HEK293 (cell line): ENCODE data around the gene SYNDIG1.
A peak's percentile ranks its signal among the peaks of the same experiment; 100 is the strongest.

Experiments
- CTCF ChIA-PET: fragments of 350-600 bp; formaldehyde crosslinking; extraction: SDS; loops from one replicate; lab custom pipeline; 2021; ENCODE audit warnings: antibody characterized with exemption; lab: Yijun Ruan, JAX
- POLR2A ChIA-PET: fragments of 300-600 bp; formaldehyde crosslinking; extraction: SDS; loops from one replicate; lab custom pipeline; 2020; ENCODE audit warnings: antibody characterized with exemption, inconsistent platforms; lab: Yijun Ruan, JAX
- H3K27ac ChIP-seq: fragments of 200-500 bp; sonication (Bioruptor generic); 2 replicates; pipeline ENCODE4 v1.5.1; 2014; ENCODE audit warnings: low read depth, low read length, control low read depth, inconsistent platforms; ENCODE audit errors: extremely low read depth
- H3K36me3 ChIP-seq, 2 experiments: fragments of 200-500 bp in 1 of 2; sonication (Bioruptor generic) in 1 of 2; 1 replicate in 1 of 2; 2 replicates in 1 of 2; pipeline ENCODE4 v1.5.1; 2014 to 2017; ENCODE audit warnings: inconsistent platforms in 2 of 2, low read length in 2 of 2; ENCODE audit not compliant: control insufficient read depth in 2 of 2, insufficient read depth in 1 of 2
- H3K4me1 ChIP-seq: fragments of 200-500 bp; sonication (Bioruptor generic); 2 replicates; pipeline ENCODE4 v1.5.1; 2014; ENCODE audit warnings: mild to moderate bottlenecking, low read length, inconsistent platforms; ENCODE audit not compliant: control insufficient read depth, insufficient read depth
- H3K4me3 ChIP-seq: 2 replicates; pipeline ENCODE4 v1.5.1; 2011; ENCODE audit warnings: low read depth, mild to moderate bottlenecking, control low read depth, low read length, moderate library complexity
- H3K9me3 ChIP-seq: fragments of 200-500 bp; sonication (Bioruptor generic); 2 replicates; pipeline ENCODE4 v1.5.1; 2014; ENCODE audit warnings: low read depth, low read length, inconsistent platforms; ENCODE audit not compliant: control insufficient read depth, insufficient read depth
- BCL11A ChIP-seq: fragments of 450-650 bp; formaldehyde crosslinking; IDR thresholded peaks from 2 replicates; pipeline ENCODE4 v1.5.1; 2016; ENCODE audit warnings: low read depth, missing biosample characterization, missing genetic modification characterization
- GLIS1 ChIP-seq: fragments of 450-650 bp; formaldehyde crosslinking; IDR thresholded peaks from 2 replicates; pipeline ENCODE4 v1.5.1; 2016; ENCODE audit warnings: missing biosample characterization, missing genetic modification characterization
- HOXC10 ChIP-seq: sonication (generic); formaldehyde crosslinking; IDR thresholded peaks from 2 replicates; pipeline ENCODE4 v1.8.1; 2023; ENCODE audit warnings: mild to moderate bottlenecking, missing genetic modification reagents
- KLF8 ChIP-seq: fragments of 450-650 bp; formaldehyde crosslinking; IDR thresholded peaks from 2 replicates; pipeline ENCODE4 v1.5.1; 2016; ENCODE audit warnings: missing biosample characterization, missing genetic modification characterization
- TSHZ1 ChIP-seq: fragments of 450-650 bp; formaldehyde crosslinking; IDR thresholded peaks from 2 replicates; pipeline ENCODE4 v1.5.1; 2016; ENCODE audit warnings: missing biosample characterization, missing genetic modification characterization, borderline replicate concordance
- YY1 ChIP-seq: fragments of 450-650 bp; formaldehyde crosslinking; IDR thresholded peaks from 2 replicates; pipeline ENCODE4 v1.5.1; 2018; ENCODE audit warnings: missing biosample characterization, missing genetic modification characterization
- ZBTB1 ChIP-seq: fragments of 450-650 bp; formaldehyde crosslinking; IDR thresholded peaks from 2 replicates; pipeline ENCODE4 v1.5.1; 2016; ENCODE audit warnings: missing biosample characterization, missing genetic modification characterization
- ZBTB11 ChIP-seq: fragments of 450-650 bp; formaldehyde crosslinking; conservative IDR thresholded peaks from 2 replicates; pipeline ENCODE4 v1.5.1; 2016; ENCODE audit warnings: low read depth, missing biosample characterization, missing genetic modification characterization
- ZBTB17 ChIP-seq: fragments of 450-650 bp; formaldehyde crosslinking; IDR thresholded peaks from 2 replicates; pipeline ENCODE4 v1.5.1; 2016; ENCODE audit warnings: missing biosample characterization, missing genetic modification characterization
- ZBTB49 ChIP-seq: fragments of 450-650 bp; formaldehyde crosslinking; IDR thresholded peaks from 2 replicates; pipeline ENCODE4 v1.5.1; 2016; ENCODE audit warnings: missing biosample characterization, missing genetic modification characterization, low read depth
- ZBTB7A ChIP-seq: fragments of 450-650 bp; formaldehyde crosslinking; IDR thresholded peaks from 2 replicates; pipeline ENCODE4 v1.5.1; 2016; ENCODE audit warnings: low read depth, missing biosample characterization, missing genetic modification characterization
- ZIC2 ChIP-seq: fragments of 450-650 bp; formaldehyde crosslinking; IDR thresholded peaks from 2 replicates; pipeline ENCODE4 v1.5.1; 2016; ENCODE audit warnings: missing biosample characterization, missing genetic modification characterization
- ZNF18 ChIP-seq: fragments of 450-650 bp; formaldehyde crosslinking; IDR thresholded peaks from 2 replicates; pipeline ENCODE4 v1.5.1; 2016; ENCODE audit warnings: missing biosample characterization, missing genetic modification characterization
- ZNF274 ChIP-seq, 2 experiments: fragments of 200-500 bp in 1 of 2; fragments of 450-650 bp in 1 of 2; sonication (Bioruptor generic) in 1 of 2; formaldehyde crosslinking in 1 of 2; IDR thresholded peaks; 2 replicates each; pipeline versions ENCODE4 v1.5.1 to v1.6.1; 2014 to 2016; ENCODE audit warnings: borderline replicate concordance in 1 of 2, inconsistent platforms in 1 of 2, low read length in 1 of 2, missing biosample characterization in 1 of 2, missing genetic modification characterization in 1 of 2
- ZNF324 ChIP-seq: fragments of 450-650 bp; formaldehyde crosslinking; IDR thresholded peaks from 2 replicates; pipeline ENCODE4 v1.5.1; 2016; ENCODE audit warnings: missing biosample characterization, missing genetic modification characterization
- ZNF335 ChIP-seq: fragments of 450-650 bp; formaldehyde crosslinking; conservative IDR thresholded peaks from 2 replicates; pipeline ENCODE4 v1.5.1; 2016; ENCODE audit warnings: missing biosample characterization, missing genetic modification characterization
- ZNF555 ChIP-seq: fragments of 450-650 bp; formaldehyde crosslinking; conservative IDR thresholded peaks from 2 replicates; pipeline ENCODE4 v1.5.1; 2017; ENCODE audit warnings: missing biosample characterization, mild to moderate bottlenecking, missing genetic modification characterization, inconsistent platforms
- ZNF596 ChIP-seq: fragments of 450-650 bp; IDR thresholded peaks from 2 replicates; pipeline ENCODE4 v1.5.0; 2018; ENCODE audit warnings: missing biosample characterization, mild to moderate bottlenecking, missing genetic modification characterization, moderate library complexity
- ZNF645 ChIP-seq: fragments of 450-650 bp; formaldehyde crosslinking; IDR thresholded peaks from 2 replicates; pipeline ENCODE4; 2016; ENCODE audit warnings: missing biosample characterization, missing genetic modification characterization
- ZNF777 ChIP-seq: fragments of 450-650 bp; formaldehyde crosslinking; IDR thresholded peaks from 2 replicates; pipeline ENCODE4 v1.5.1; 2017; ENCODE audit warnings: missing biosample characterization, missing genetic modification characterization, borderline replicate concordance
- ZNF843 ChIP-seq: fragments of 450-650 bp; formaldehyde crosslinking; IDR thresholded peaks from 2 replicates; pipeline ENCODE4 v1.5.1; 2016; ENCODE audit warnings: missing biosample characterization, missing genetic modification characterization

SYNDIG1 gene

GRCh38 chr20:24469116-24469893 lies at the start of gene SYNDIG1 (continued):
- TF ChIP-seq ZNF777 (tag by site-specific recombination), result no peak
- no peak for TF ChIP-seq KLF8 (tag by site-specific recombination)
- TF ChIP-seq YY1 (tag by site-specific recombination), result no peak
- no peak for TF ChIP-seq ZNF843 (tag by site-specific recombination)
- no peak for TF ChIP-seq ZBTB17 (tag by site-specific recombination)
- no peak for TF ChIP-seq ZBTB1 (tag by site-specific recombination)
- peak; percentile 95 for TF ChIP-seq GLIS1 (tag by site-specific recombination)
- TF ChIP-seq ZBTB7A (tag by site-specific recombination), result no peak
- no peak for TF ChIP-seq ZBTB49 (tag by site-specific recombination)
- TF ChIP-seq ZIC2, result peak; percentile 90
- no peak for TF ChIP-seq ZNF596 (tag by site-specific recombination)
- TF ChIP-seq BCL11A, result no peak
- no peak for TF ChIP-seq ZNF555 (tag by site-specific recombination)

- Histone ChIP-seq H3K4me1 (no peaks in the 10 kb centered on the region), H3K4me3 (no peak overlapping the region), H3K36me3 (no peaks in the 10 kb centered on the region), H3K27ac (no peak overlapping the region), H3K9me3 (no peaks in the 10 kb centered on the region)
- ChIA-PET CTCF (no interaction called here), POLR2A (no interaction called here)
- TF ChIP-seq ZNF274 (IDR thresholded peaks at IDR 0.05; ENCODE audit: low read length) (no peak), ZNF274 (tag by site-specific recombination; IDR thresholded peaks at IDR 0.05; ENCODE audit: borderline replicate concordance) (no peak), ZNF18 (tag by site-specific recombination) (no peak), ZBTB11 (tag by site-specific recombination) (no peak), TSHZ1 (tag by site-specific recombination) (no peak), ZNF324 (tag by site-specific recombination) (no peak), ZNF335 (tag by site-specific recombination) (no peak), HOXC10 (CRISPR knock-in tag) (no peak), ZNF645 (no peak)
Measured at GRCh38 chr20:24419786-24420185, 49.6 kb upstream of the SYNDIG1 start.
